IMR-90 (cell line): ENCODE results near the gene CREB3L1. TPM values are rescaled to one million over a fixed set of nuclear protein-coding genes. Genes with fewer than 3 reads are reported as not detected.
A peak's percentile ranks its signal among the peaks of the same experiment; 100 is the strongest.

ENCODE experiments used
- ATAC-seq: fragments of 200-7000 bp; cut with Tn5 transposase; 2 replicates; pipeline ENCODE4 v1.9.1; 2020; ENCODE audit warnings: low read depth, mild to moderate bottlenecking, moderate library complexity
- BruUV-seq: library from RNA; stranded (reverse); fragments of 400-500 nt; replicated peaks from 2 replicates; lab custom pipeline; 2021; lab: Mats Ljungman, UMichigan
- CTCF ChIA-PET: fragments of 300-600 bp; formaldehyde crosslinking; extraction: SDS; loops from one replicate; lab custom pipeline; 2021; ENCODE audit warnings: antibody characterized with exemption; lab: Yijun Ruan, JAX
- POLR2A ChIA-PET: fragments of 300-600 bp; sonication (Branson Sonifier 250); formaldehyde crosslinking; loops from one replicate; lab custom pipeline; 2022; ENCODE audit warnings: antibody characterized with exemption; ENCODE audit not compliant: unreplicated experiment; lab: Charles Lee
- DNase-seq: peaks from one replicate; pipeline ENCODE4 v3.0.0; 2013
- H2AFZ ChIP-seq: replicated peaks from 2 replicates; pipeline ENCODE3; 2013; ENCODE audit warnings: low read length, mild to moderate bottlenecking; ENCODE audit not compliant: poor library complexity
- H2AK5ac ChIP-seq: 2 replicates; pipeline ENCODE4 v1.6.1; 2013; ENCODE audit warnings: low read depth, low read length, inconsistent platforms
- H2AK9ac ChIP-seq: replicated peaks from 2 replicates; pipeline ENCODE3; 2013; ENCODE audit warnings: mild to moderate bottlenecking, low read depth, low read length, moderate library complexity; ENCODE audit not compliant: poor library complexity
- H2BK120ac ChIP-seq: 2 replicates; pipeline ENCODE4 v1.6.1; 2013; ENCODE audit warnings: low read depth, low read length, inconsistent platforms
- H2BK15ac ChIP-seq: 3 replicates; pipeline ENCODE4 v1.6.1; 2013; ENCODE audit warnings: low read depth, low read length, inconsistent platforms
- H2BK20ac ChIP-seq: 2 replicates; pipeline ENCODE4 v1.6.1; 2013; ENCODE audit warnings: low read depth, mild to moderate bottlenecking, inconsistent platforms, low read length, moderate library complexity
- H2BK5ac ChIP-seq: 2 replicates; pipeline ENCODE4 v1.6.1; 2013; ENCODE audit warnings: mild to moderate bottlenecking, low read depth, low read length, inconsistent platforms; ENCODE audit not compliant: poor library complexity, severe bottlenecking
- H3K14ac ChIP-seq: replicated peaks from 2 replicates; pipeline ENCODE4 v1.6.1; 2013; ENCODE audit warnings: low read depth, low read length, inconsistent platforms
- H3K18ac ChIP-seq: 2 replicates; pipeline ENCODE4 v1.6.1; 2013; ENCODE audit warnings: low read depth, low read length, control low read depth
- H3K23ac ChIP-seq: 2 replicates; pipeline ENCODE4 v1.6.1; 2013; ENCODE audit warnings: low read depth, low read length, inconsistent platforms
- H3K27ac ChIP-seq: 2 replicates; pipeline ENCODE4 v1.5.1; 2013; ENCODE audit warnings: mild to moderate bottlenecking, control low read depth, low read length; ENCODE audit not compliant: insufficient read depth
- H3K27me3 ChIP-seq: 2 replicates; pipeline ENCODE4 v1.6.1; 2013; ENCODE audit warnings: low read length; ENCODE audit not compliant: control insufficient read depth, insufficient read depth
- H3K36me3 ChIP-seq: 2 replicates; pipeline ENCODE4 v1.6.1; 2013; ENCODE audit warnings: low read length, mixed read lengths; ENCODE audit not compliant: control insufficient read depth, insufficient read depth
- H3K4ac ChIP-seq: 2 replicates; pipeline ENCODE4 v1.6.1; 2013; ENCODE audit warnings: low read depth, low read length, inconsistent platforms
- H3K4me1 ChIP-seq: 2 replicates; pipeline ENCODE4 v1.6.1; 2013; ENCODE audit warnings: low read length, mixed read lengths; ENCODE audit not compliant: control insufficient read depth, insufficient read depth
- H3K4me2 ChIP-seq: 2 replicates; pipeline ENCODE4 v1.6.1; 2013; ENCODE audit warnings: low read depth, mild to moderate bottlenecking, control low read depth, low read length, moderate library complexity
- H3K4me3 ChIP-seq: 2 replicates; pipeline ENCODE4 v1.5.1; 2013; ENCODE audit warnings: low read depth, mild to moderate bottlenecking, control low read depth, low read length, moderate library complexity; ENCODE audit not compliant: insufficient read depth
- H3K56ac ChIP-seq: 2 replicates; pipeline ENCODE4 v1.6.1; 2013; ENCODE audit warnings: low read length, inconsistent platforms; ENCODE audit not compliant: insufficient read depth; ENCODE audit errors: extremely low read depth
- H3K79me1 ChIP-seq, 2 experiments: 2 replicates each; pipeline ENCODE4 v1.6.1; 2013; ENCODE audit warnings: low read length in 2 of 2, inconsistent platforms in 1 of 2, low read depth in 1 of 2
- H3K9ac ChIP-seq: 2 replicates; pipeline ENCODE4 v1.6.1; 2013; ENCODE audit warnings: low read depth, low read length, control low read depth
- H3K9me1 ChIP-seq: 2 replicates; pipeline ENCODE4 v1.6.1; 2013; ENCODE audit warnings: low read length, inconsistent platforms; ENCODE audit not compliant: insufficient read depth
- H3K9me3 ChIP-seq: 2 replicates; pipeline ENCODE4 v1.6.1; 2013; ENCODE audit warnings: low read length; ENCODE audit not compliant: control insufficient read depth, insufficient read depth
- H4K20me1 ChIP-seq: 2 replicates; pipeline ENCODE4 v1.6.1; 2013; ENCODE audit warnings: low read length, inconsistent platforms; ENCODE audit not compliant: insufficient read depth
- H4K5ac ChIP-seq: 2 replicates; pipeline ENCODE4 v1.6.1; 2013; ENCODE audit warnings: mild to moderate bottlenecking, low read depth, low read length, control low read depth
- H4K8ac ChIP-seq, 2 experiments: 2 replicates each; pipeline ENCODE4 v1.6.1; 2013; ENCODE audit warnings: low read depth in 2 of 2, low read length in 2 of 2, control low read depth in 1 of 2, inconsistent platforms in 1 of 2
- H4K91ac ChIP-seq: 2 replicates; pipeline ENCODE4 v1.6.1; 2013; ENCODE audit warnings: low read depth, low read length, inconsistent platforms; ENCODE audit not compliant: insufficient read depth
- BHLHE40 ChIP-seq: fragments of 150-350 bp; IDR thresholded peaks from 2 replicates; pipeline ENCODE4 v1.6.1; 2016; ENCODE audit warnings: mild to moderate bottlenecking, low read depth, low read length
- CEBPB ChIP-seq: IDR thresholded peaks from 2 replicates; pipeline ENCODE4 v1.6.1; 2012; ENCODE audit warnings: low read depth, low read length, improper control_type of control experiment
- CHD1 ChIP-seq: IDR thresholded peaks from 2 replicates; pipeline ENCODE4 v1.6.1; 2012; ENCODE audit warnings: low read depth, low read length, improper control_type of control experiment
- MAZ ChIP-seq: IDR thresholded peaks from 2 replicates; pipeline ENCODE4 v1.6.1; 2012; ENCODE audit warnings: low read depth, mild to moderate bottlenecking, low read length, improper control_type of control experiment, moderate library complexity, borderline replicate concordance
- MXI1 ChIP-seq: IDR thresholded peaks from 2 replicates; pipeline ENCODE4 v1.6.1; 2012; ENCODE audit warnings: low read depth, mild to moderate bottlenecking, low read length, moderate library complexity, borderline replicate concordance
- NFE2L2 ChIP-seq: fragments of 150-350 bp; IDR thresholded peaks from 2 replicates; pipeline ENCODE4 v1.6.1; 2016; ENCODE audit warnings: low read depth, mild to moderate bottlenecking, low read length
- POLR2A ChIP-seq: IDR thresholded peaks from 2 replicates; pipeline ENCODE4 v1.6.1; 2012; ENCODE audit warnings: mild to moderate bottlenecking, low read depth, low read length
- RAD21 ChIP-seq: IDR thresholded peaks from 2 replicates; pipeline ENCODE4 v1.6.1; 2012; ENCODE audit warnings: low read length, improper control_type of control experiment
- RCOR1 ChIP-seq: IDR thresholded peaks from 2 replicates; pipeline ENCODE4 v1.6.1; 2012; ENCODE audit warnings: mild to moderate bottlenecking, low read length, improper control_type of control experiment; ENCODE audit not compliant: insufficient replicate concordance
- SMC3 ChIP-seq: fragments of 150-350 bp; IDR thresholded peaks from 2 replicates; pipeline ENCODE4 v1.6.1; 2016; ENCODE audit warnings: low read depth, mild to moderate bottlenecking, antibody characterized with exemption, low read length, moderate library complexity
- WGBS, 2 experiments: methylation state at CpG; one replicate each; pipeline versions ENCODE4 v1.1.5 to v1.1.7; 2013; ENCODE audit warnings: missing lambda C conversion rate in 2 of 2; ENCODE audit not compliant: insufficient read length in 1 of 2; ENCODE audit errors: extremely low coverage in 2 of 2; 5-methylcytosine and 5-hydroxymethylcytosine counted together
- dilution Hi-C: fragments of 300-500 bp; cut with HindIII; formaldehyde crosslinking; loops from one replicate; pipeline ENCODE4 v1.14.3; 2018; ENCODE audit warnings: low sequenced_read_pairs; ENCODE audit not compliant: unreplicated experiment
- in situ Hi-C: fragments of 300-500 bp; cut with MboI; formaldehyde crosslinking; loops from 3 replicates; pipeline ENCODE4 v1.14.3; 2019; ENCODE audit warnings: low sequenced_read_pairs, inconsistent platforms, mixed read lengths
- intact Hi-C: fragments of 100-400 bp; cut with micrococcal nuclease; formaldehyde crosslinking; loops from 2 replicates; pipeline ENCODE4 v1.10.0; 2022
- polyA plus RNA-seq, 3 experiments: library from polyadenylated mRNA; depleted of rRNA; stranded (reverse); fragments of >200 nt; gene quantifications; 2 replicates each; pipeline ENCODE4 v1.2.3, GENCODE V29; 2012; ENCODE audit warnings: low replicate concordance in 1 of 3
- total RNA-seq: library from RNA; depleted of rRNA; stranded (reverse); fragments of >200 nt; gene quantifications from 2 replicates; pipeline ENCODE4 v1.2.3, GENCODE V29; 2012
- TF ChIP-seq, protein P1 (sequence below): conservative IDR thresholded peaks from 2 replicates; pipeline ENCODE4 v1.5.1; 2012; ENCODE audit warnings: mild to moderate bottlenecking, low read depth, low read length, improper control_type of control experiment
- TF ChIP-seq, protein P2 (sequence below): fragments of 150-350 bp; IDR thresholded peaks from 2 replicates; pipeline ENCODE4 v1.6.1; 2017; ENCODE audit warnings: mild to moderate bottlenecking, antibody characterized with exemption, low read length, low read depth
- TF ChIP-seq, protein P3 (sequence below): fragments of 150-350 bp; IDR thresholded peaks from 2 replicates; pipeline ENCODE4 v1.6.1; 2016; ENCODE audit warnings: low read depth, mild to moderate bottlenecking, low read length, moderate library complexity, borderline replicate concordance

CREB3L1 gene
- total and polyA plus RNA-seq, 2 of the 4 experiments (the other 2 are of a cell fraction) = 8.1 to 82.3 TPM

DNA sequence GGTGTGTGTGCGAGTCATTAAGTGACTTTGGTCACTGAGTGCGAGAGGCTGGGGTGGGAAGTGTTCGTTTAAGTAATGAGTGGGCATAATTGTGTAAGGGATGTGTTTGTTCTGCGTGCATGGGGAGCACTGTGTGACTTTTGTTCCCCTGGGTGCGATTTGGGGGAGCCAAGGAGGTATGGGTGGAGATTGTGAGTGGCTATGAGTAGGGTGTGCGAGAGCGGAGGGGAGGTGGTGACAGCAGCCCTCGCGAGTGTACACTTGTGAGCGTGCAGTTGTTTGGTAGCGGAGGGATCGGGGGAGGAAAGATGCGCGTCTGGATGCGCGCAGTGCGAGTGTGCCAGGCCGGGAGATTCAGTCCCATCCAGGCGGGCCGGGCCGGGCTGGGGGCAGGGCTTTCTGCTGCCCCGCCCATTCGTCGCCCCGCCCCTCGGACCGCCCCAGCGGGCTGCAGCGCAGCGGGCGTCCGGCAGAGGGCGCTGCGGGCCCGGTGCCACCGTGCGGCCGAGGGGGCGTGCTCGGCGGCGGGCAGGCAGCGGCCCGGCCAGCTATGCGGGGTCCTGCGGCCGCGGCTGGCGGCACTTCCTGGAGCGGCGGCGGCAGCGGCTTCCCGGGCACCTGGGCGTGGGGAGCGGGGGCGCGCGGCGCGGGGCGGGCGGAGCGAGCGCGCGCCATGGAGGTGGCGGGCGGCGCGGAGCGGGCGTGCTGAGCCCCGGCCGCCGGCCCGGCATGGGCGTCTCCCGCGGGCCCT, 69.6 kb downstream of the CREB3L1 start, which contains the start of gene DGKZ:
TSS of gene DGKZ (plus strand) at position 578 of the 751 bp plus-strand sequence. CDS start 197 bp downstream, outside the sequence.
- TF ChIP-seq POLR2A (no peak), BHLHE40 (0 out of 2 replicates have a peak, but pooled peaks have one; percentile 24), NFE2L2 (no peak), RAD21 (peak; percentile 65), CHD1 (no peak), CEBPB (no peak), RCOR1 (no peak), MXI1 (peak; percentile 72; the same call in 1 of the 2 replicates), MAZ (peak; percentile 90; the same call in 1 of the 2 replicates), SMC3 (peak; percentile 66)
- TF ChIP-seq, protein P1, sequence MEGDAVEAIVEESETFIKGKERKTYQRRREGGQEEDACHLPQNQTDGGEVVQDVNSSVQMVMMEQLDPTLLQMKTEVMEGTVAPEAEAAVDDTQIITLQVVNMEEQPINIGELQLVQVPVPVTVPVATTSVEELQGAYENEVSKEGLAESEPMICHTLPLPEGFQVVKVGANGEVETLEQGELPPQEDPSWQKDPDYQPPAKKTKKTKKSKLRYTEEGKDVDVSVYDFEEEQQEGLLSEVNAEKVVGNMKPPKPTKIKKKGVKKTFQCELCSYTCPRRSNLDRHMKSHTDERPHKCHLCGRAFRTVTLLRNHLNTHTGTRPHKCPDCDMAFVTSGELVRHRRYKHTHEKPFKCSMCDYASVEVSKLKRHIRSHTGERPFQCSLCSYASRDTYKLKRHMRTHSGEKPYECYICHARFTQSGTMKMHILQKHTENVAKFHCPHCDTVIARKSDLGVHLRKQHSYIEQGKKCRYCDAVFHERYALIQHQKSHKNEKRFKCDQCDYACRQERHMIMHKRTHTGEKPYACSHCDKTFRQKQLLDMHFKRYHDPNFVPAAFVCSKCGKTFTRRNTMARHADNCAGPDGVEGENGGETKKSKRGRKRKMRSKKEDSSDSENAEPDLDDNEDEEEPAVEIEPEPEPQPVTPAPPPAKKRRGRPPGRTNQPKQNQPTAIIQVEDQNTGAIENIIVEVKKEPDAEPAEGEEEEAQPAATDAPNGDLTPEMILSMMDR = peak; percentile 98
- TF ChIP-seq, protein P2, sequence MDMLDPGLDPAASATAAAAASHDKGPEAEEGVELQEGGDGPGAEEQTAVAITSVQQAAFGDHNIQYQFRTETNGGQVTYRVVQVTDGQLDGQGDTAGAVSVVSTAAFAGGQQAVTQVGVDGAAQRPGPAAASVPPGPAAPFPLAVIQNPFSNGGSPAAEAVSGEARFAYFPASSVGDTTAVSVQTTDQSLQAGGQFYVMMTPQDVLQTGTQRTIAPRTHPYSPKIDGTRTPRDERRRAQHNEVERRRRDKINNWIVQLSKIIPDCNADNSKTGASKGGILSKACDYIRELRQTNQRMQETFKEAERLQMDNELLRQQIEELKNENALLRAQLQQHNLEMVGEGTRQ = no peak
- TF ChIP-seq, protein P3, sequence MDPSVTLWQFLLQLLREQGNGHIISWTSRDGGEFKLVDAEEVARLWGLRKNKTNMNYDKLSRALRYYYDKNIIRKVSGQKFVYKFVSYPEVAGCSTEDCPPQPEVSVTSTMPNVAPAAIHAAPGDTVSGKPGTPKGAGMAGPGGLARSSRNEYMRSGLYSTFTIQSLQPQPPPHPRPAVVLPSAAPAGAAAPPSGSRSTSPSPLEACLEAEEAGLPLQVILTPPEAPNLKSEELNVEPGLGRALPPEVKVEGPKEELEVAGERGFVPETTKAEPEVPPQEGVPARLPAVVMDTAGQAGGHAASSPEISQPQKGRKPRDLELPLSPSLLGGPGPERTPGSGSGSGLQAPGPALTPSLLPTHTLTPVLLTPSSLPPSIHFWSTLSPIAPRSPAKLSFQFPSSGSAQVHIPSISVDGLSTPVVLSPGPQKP = no peak
- no peak within 1 kb of the TSS for H2BK5ac ChIP-seq
- intact Hi-C loops = no loop called here

More for the DNA sequence above, 69.6 kb downstream of the CREB3L1 start, which contains the start of gene DGKZ:
- H3K9ac ChIP-seq = peak within 1 kb of the TSS; percentile 81
- peak within 1 kb of the TSS; percentile 47 for H2AK5ac ChIP-seq
- in situ Hi-C loops = no loop called here
- no peaks in the 10 kb centered on the region for H3K36me3 ChIP-seq
- DNase-seq = peak; percentile 74
- no TSS peak for BruUV-seq
- H3K4me1 ChIP-seq = peaks cover 14% of the 10 kb centered on the region
- H2AK9ac ChIP-seq = peak within 1 kb of the TSS; percentile 98
- peak within 1 kb of the TSS; percentile 41 for H4K91ac ChIP-seq
- no peaks in the 10 kb centered on the region for H3K9me3 ChIP-seq
- H2BK15ac ChIP-seq = peak within 1 kb of the TSS; percentile 20; the same call in 1 of the 3 replicates
- H2AFZ ChIP-seq = peak within 1 kb of the TSS; percentile 98
- H2BK120ac ChIP-seq = peak within 1 kb of the TSS; percentile 26; the same call in 1 of the 2 replicates
- peak within 1 kb of the TSS; percentile 98 for H3K4me3 ChIP-seq
- no peak within 1 kb of the TSS for H3K18ac ChIP-seq
- H2BK20ac ChIP-seq = no peak within 1 kb of the TSS
- H3K27me3 ChIP-seq = peaks cover 6% of the 10 kb centered on the region; the same call in 1 of the 2 replicates
- H3K23ac ChIP-seq = peak within 1 kb of the TSS; percentile 96
- H4K20me1 ChIP-seq = peaks cover 25% of the 10 kb centered on the region
- POLR2A ChIA-PET = no interaction called here
- peak within 1 kb of the TSS; percentile 25 for H4K5ac ChIP-seq
- H3K4ac ChIP-seq = peak within 1 kb of the TSS; percentile 78
- H3K79me1 ChIP-seq = peaks cover 21 to 48% of the 10 kb centered on the region in 2 experiments
- peak within 1 kb of the TSS; percentile 19; the same call in 1 of the 2 replicates for H3K27ac ChIP-seq
- 16% methylated on average over 37 of the region's 80 CpGs; no CpG with 5 or more reads in 1 of the 2 experiments for WGBS, 2 experiments
- H3K4me2 ChIP-seq = peak within 1 kb of the TSS; percentile 99
- peak within 1 kb of the TSS; percentile 9 to 93; a peak in 2 of 4 replicates for H4K8ac ChIP-seq
- peaks cover 8% of the 10 kb centered on the region for H3K9me1 ChIP-seq
- dilution Hi-C loops = no loop called here
- peak; percentile 94 for ATAC-seq
- peak within 1 kb of the TSS; percentile 91 for H3K14ac ChIP-seq
- peak within 1 kb of the TSS; percentile 49 for H3K56ac ChIP-seq
- CTCF ChIA-PET = interaction anchor here (0.6 to 1.0 kb wide), 4 partner anchors 14 to 320 kb away, joined by 5 to 6 read pairs (median 6); no protein-coding TSS in a partner anchor
